ENCODE results near the gene ILDR1. TPM values are rescaled to one million over a fixed set of nuclear protein-coding genes. Genes with fewer than 3 reads are reported as not detected.

Gene ILDR1
- total RNA-seq, 1 donor from 2014 or later = 6.9 TPM

- no peak for TF ChIP-seq CTCF (IDR thresholded peaks at IDR 0.05)
- intact Hi-C loops (cut with DNase I) = no loop called here
- Histone ChIP-seq H3K27ac (peak overlapping the region; percentile 55), H3K9me3 (no peaks in the 10 kb centered on the region), H3K36me3 (no peaks in the 10 kb centered on the region), H3K27me3 (no peaks in the 10 kb centered on the region), H3K4me3 (no peak overlapping the region), H3K4me1 (peaks cover 6% of the 10 kb centered on the region)
- ATAC-seq (no peak), DNase-seq (no peak)
Measured at GRCh38 chr3:121994551-121994950, 27.5 kb downstream of the ILDR1 start.

GRCh38 chr3:121992601-121993560, 29.2 kb downstream of the ILDR1 start:
- DNase-seq = no peak

DNA sequence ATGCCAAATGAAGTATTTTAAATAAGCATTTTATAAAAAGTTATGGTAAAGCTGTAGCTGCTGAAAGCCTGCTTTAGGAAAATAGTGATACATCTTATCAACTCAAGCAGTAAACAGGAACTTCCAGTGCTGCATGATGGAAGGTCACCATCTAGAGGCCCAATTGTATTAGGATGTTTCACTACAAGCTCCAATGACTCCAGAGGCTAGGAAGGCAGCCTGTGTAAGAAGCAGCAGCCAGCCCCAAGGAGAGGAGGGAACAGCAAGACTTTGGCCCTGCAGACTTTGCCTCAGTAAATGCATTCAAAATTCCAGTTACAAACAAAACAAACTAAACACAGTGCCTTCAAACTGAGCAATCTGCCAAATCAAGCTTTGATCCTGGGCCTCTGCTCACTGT, 32.1 kb downstream of the ILDR1 start:
- no peak overlapping the region for H3K27ac ChIP-seq
- no peaks in the 10 kb centered on the region for H3K9me3 ChIP-seq
- ATAC-seq (peak; percentile 31), DNase-seq (no peak)
- no peaks in the 10 kb centered on the region for H3K27me3 ChIP-seq
- H3K4me3 ChIP-seq = no peak overlapping the region
- H3K36me3 ChIP-seq = no peaks in the 10 kb centered on the region
- intact Hi-C loops (cut with DNase I) = no loop called here
- H3K4me1 ChIP-seq = peaks cover under 1% of the 10 kb centered on the region
- TF ChIP-seq CTCF (IDR thresholded peaks at IDR 0.05) = no peak

More at GRCh38 chr3:121992601-121993560, 29.2 kb downstream of the ILDR1 start:
- ATAC-seq = no peak
- H3K4me1 ChIP-seq = peaks cover 6% of the 10 kb centered on the region
- H3K9me3 ChIP-seq = no peaks in the 10 kb centered on the region
- intact Hi-C loops (cut with DNase I) = no loop called here
- H3K36me3 ChIP-seq = no peaks in the 10 kb centered on the region
- TF ChIP-seq CTCF (IDR thresholded peaks at IDR 0.05) = no peak
- H3K27me3 ChIP-seq = no peaks in the 10 kb centered on the region
- H3K27ac ChIP-seq = no peak overlapping the region
- H3K4me3 ChIP-seq = no peak overlapping the region

DNA sequence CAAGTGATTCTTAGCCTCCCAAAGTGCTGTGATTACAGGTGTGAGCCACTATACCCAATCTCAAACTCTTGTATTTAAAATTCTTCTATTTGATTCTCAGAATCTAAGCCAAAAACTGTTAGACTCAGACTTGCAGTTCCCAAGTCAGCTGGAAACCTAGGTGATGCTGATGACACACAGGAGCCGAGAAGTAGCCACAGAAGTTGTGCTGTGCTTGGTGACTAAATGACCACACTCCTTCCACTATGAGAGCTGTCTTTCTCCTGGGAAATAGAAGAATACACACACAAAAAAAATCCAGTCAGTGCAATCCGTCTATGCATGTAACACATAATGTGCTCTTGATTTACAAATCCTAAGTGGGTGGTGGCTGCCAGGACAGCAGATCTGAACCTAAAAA, 33.9 kb downstream of the ILDR1 start:
- no peak overlapping the region for H3K27ac ChIP-seq
- no peaks in the 10 kb centered on the region for H3K36me3 ChIP-seq
- H3K4me1 ChIP-seq = no peaks in the 10 kb centered on the region
- TF ChIP-seq CTCF (IDR thresholded peaks at IDR 0.05) = no peak
- no peaks in the 10 kb centered on the region for H3K27me3 ChIP-seq
- intact Hi-C loops (cut with DNase I) = no loop called here
- no peak for DNase-seq
- no peak for ATAC-seq
- H3K9me3 ChIP-seq = peaks cover 6% of the 10 kb centered on the region
- no peak overlapping the region for H3K4me3 ChIP-seq

GRCh38 chr3:121985846-121986245, 36.2 kb downstream of the ILDR1 start:
- H3K27me3 ChIP-seq = no peaks in the 10 kb centered on the region
- intact Hi-C loops (cut with DNase I) = no loop called here
- TF ChIP-seq CTCF (IDR thresholded peaks at IDR 0.05) = no peak
- no peak overlapping the region for H3K27ac ChIP-seq
- H3K4me1 ChIP-seq = no peaks in the 10 kb centered on the region
- ATAC-seq (no peak), DNase-seq (no peak)
- H3K4me3 ChIP-seq = no peak overlapping the region
- no peaks in the 10 kb centered on the region for H3K36me3 ChIP-seq
- H3K9me3 ChIP-seq = peaks cover 9% of the 10 kb centered on the region
